HCT116 (cell line): ENCODE data around the gene RBM34. TPM values are rescaled to one million over a fixed set of nuclear protein-coding genes. Genes with fewer than 3 reads are reported as not detected.
"Not testable (repeated sequence)": the region's sequence is repeated elsewhere in the genome, so short reads cannot be mapped to it uniquely, and the experiment has no call there.

Experiments used
- ATAC-seq: fragments of 200-7000 bp; cut with Tn5 transposase; 2 replicates; pipeline ENCODE4 v1.9.1; 2020; ENCODE audit warnings: mild to moderate bottlenecking, moderate library complexity
- BruUV-seq: library from RNA; stranded (reverse); fragments of 400-500 nt; replicated peaks from 2 replicates; lab custom pipeline; 2021; lab: Mats Ljungman, UMichigan
- CTCF ChIA-PET: fragments of 300-600 bp; sonication (Branson Sonifier 250); formaldehyde crosslinking; loops from one replicate; lab custom pipeline; 2021; ENCODE audit warnings: antibody characterized with exemption; lab: Charles Lee
- POLR2A ChIA-PET: fragments of 300-600, 350-600 bp; sonication (Branson Sonifier 250); formaldehyde crosslinking; loops from one replicate; lab custom pipeline; 2021; ENCODE audit warnings: antibody characterized with exemption; lab: Charles Lee
- RAD21 ChIA-PET, 2 experiments: fragments of 300-600 bp; sonication (Branson Sonifier 250); formaldehyde crosslinking; loops; one replicate each; lab custom pipeline; 2023; ENCODE audit warnings: low total read pairs in 2 of 2; ENCODE audit not compliant: uncharacterized antibody in 2 of 2, unreplicated experiment in 2 of 2, low non-redundant PET in 1 of 2; lab: Charles Lee
- DNase-seq: peaks from one replicate; pipeline ENCODE4 v3.0.0-alpha.2; 2010; ENCODE audit warnings: low read depth, low spot score
- H2AFZ ChIP-seq: fragments of 200-600 bp; shearing (Covaris generic), sonication (generic); 2 replicates; pipeline ENCODE4 v1.6.1; 2017; ENCODE audit warnings: low read depth, mixed run types, mixed read lengths, antibody characterized with exemption, low read length; ENCODE audit not compliant: poor library complexity, severe bottlenecking
- H3K27ac ChIP-seq: 2 replicates; pipeline ENCODE4 v1.5.1; 2012; ENCODE audit warnings: low read depth, low read length
- H3K27me3 ChIP-seq: fragments of 200-600 bp; sonication (generic); 2 replicates; pipeline ENCODE4 v1.6.1; 2016; ENCODE audit warnings: mixed run types, low read length, mixed read lengths; ENCODE audit not compliant: insufficient read depth
- H3K36me3 ChIP-seq, 2 experiments: fragments of 200-500 bp in 1 of 2; fragments of 200-600 bp in 1 of 2; sonication (Bioruptor generic) in 1 of 2; sonication (generic) in 1 of 2; 2 replicates each; pipeline versions ENCODE4 v1.5.1 to v1.6.1; 2014 to 2016; ENCODE audit warnings: low read length in 2 of 2, inconsistent platforms in 1 of 2, mixed read lengths in 1 of 2, mixed run types in 1 of 2; ENCODE audit not compliant: insufficient read depth in 2 of 2, control insufficient read depth in 1 of 2
- H3K4me1 ChIP-seq, 2 experiments: fragments of 200-600 bp in 1 of 2; sonication (generic) in 1 of 2; 2 replicates each; pipeline versions ENCODE4 v1.5.1 to v1.6.1; 2012 to 2017; ENCODE audit warnings: low read length in 2 of 2, inconsistent platforms in 1 of 2, mild to moderate bottlenecking in 1 of 2, mixed read lengths in 1 of 2, mixed run types in 1 of 2, moderate library complexity in 1 of 2; ENCODE audit not compliant: insufficient read depth in 2 of 2, control insufficient read depth in 1 of 2
- H3K4me2 ChIP-seq: fragments of 200-600 bp; sonication (generic); 2 replicates; pipeline ENCODE4 v1.6.1; 2017; ENCODE audit warnings: mixed run types, low read length, mixed read lengths
- H3K4me3 ChIP-seq, 2 experiments: fragments of 200-600 bp in 1 of 2; sonication (generic) in 1 of 2; replicated peaks in 1 of 2; 2 replicates each; pipeline ENCODE4 v1.5.1; 2011 to 2016; ENCODE audit warnings: low read length in 2 of 2, control low read depth in 1 of 2, low read depth in 1 of 2, mild to moderate bottlenecking in 1 of 2, mixed read lengths in 1 of 2, mixed run types in 1 of 2
- H3K79me2 ChIP-seq: fragments of 200-600 bp; sonication (generic); 2 replicates; pipeline ENCODE4 v1.6.1; 2017; ENCODE audit warnings: mild to moderate bottlenecking, mixed run types, low read length, moderate library complexity, mixed read lengths; ENCODE audit not compliant: insufficient read depth
- H3K9ac ChIP-seq: fragments of 200-600 bp; sonication (generic); 2 replicates; pipeline ENCODE4 v1.6.1; 2016; ENCODE audit warnings: low read length, mixed read lengths
- H3K9me2 ChIP-seq: fragments of 200-600 bp; sonication (generic), shearing (Covaris generic); 2 replicates; pipeline ENCODE4 v1.6.1; 2017; ENCODE audit warnings: mixed run types, mild to moderate bottlenecking, moderate library complexity; ENCODE audit not compliant: insufficient read depth
- H3K9me3 ChIP-seq, 2 experiments: fragments of 200-500 bp in 1 of 2; fragments of 200-600 bp in 1 of 2; sonication (Bioruptor generic) in 1 of 2; sonication (generic) in 1 of 2; 2 replicates each; pipeline ENCODE4 v1.6.1; 2014 to 2017; ENCODE audit warnings: low read length in 2 of 2, mixed read lengths in 2 of 2, inconsistent platforms in 1 of 2, low read depth in 1 of 2, mild to moderate bottlenecking in 1 of 2, mixed run types in 1 of 2, moderate library complexity in 1 of 2; ENCODE audit not compliant: control insufficient read depth in 1 of 2, insufficient read depth in 1 of 2
- H4K20me1 ChIP-seq: fragments of 200-600 bp; sonication (generic), shearing (Covaris generic); 2 replicates; pipeline ENCODE4 v1.6.1; 2017; ENCODE audit warnings: mixed run types, mild to moderate bottlenecking, moderate library complexity; ENCODE audit not compliant: insufficient read depth
- CBX3 ChIP-seq: IDR thresholded peaks from 2 replicates; pipeline ENCODE4 v1.6.1; 2012; ENCODE audit warnings: low read depth
- CEBPB ChIP-seq: IDR thresholded peaks from 2 replicates; pipeline ENCODE4 v1.6.1; 2012; ENCODE audit warnings: low read depth
- EGR1 ChIP-seq: IDR thresholded peaks from 2 replicates; pipeline ENCODE4 v1.6.1; 2012; ENCODE audit warnings: low read depth
- ELF1 ChIP-seq: IDR thresholded peaks from 2 replicates; pipeline ENCODE4 v1.6.1; 2012; ENCODE audit warnings: low read depth, borderline replicate concordance
- FOSL1 ChIP-seq: IDR thresholded peaks from 2 replicates; pipeline ENCODE4 v1.6.1; 2012; ENCODE audit warnings: low read depth
- JUND ChIP-seq: IDR thresholded peaks from 2 replicates; pipeline ENCODE4 v1.6.1; 2012
- MAX ChIP-seq: IDR thresholded peaks from 2 replicates; pipeline ENCODE4 v1.6.1; 2012
- POLR2A ChIP-seq: IDR thresholded peaks from 2 replicates; pipeline ENCODE4 v1.7.0; 2011; ENCODE audit warnings: borderline replicate concordance; ENCODE audit not compliant: insufficient read depth, insufficient read length; ENCODE audit errors: extremely low read depth
- POLR2AphosphoS5 ChIP-seq: IDR thresholded peaks from 2 replicates; pipeline ENCODE4 v1.6.1; 2011; ENCODE audit warnings: mild to moderate bottlenecking, low read depth, low read length, moderate library complexity
- SP1 ChIP-seq: IDR thresholded peaks from 2 replicates; pipeline ENCODE4 v1.6.1; 2012; ENCODE audit warnings: low read depth
- ZBTB33 ChIP-seq: IDR thresholded peaks from 2 replicates; pipeline ENCODE4 v1.6.1; 2011; ENCODE audit warnings: mild to moderate bottlenecking, low read length, moderate library complexity; ENCODE audit not compliant: insufficient replicate concordance; ENCODE audit errors: extremely low read depth
- ZNF274 ChIP-seq: fragments of 200-500 bp; sonication (Bioruptor generic); IDR thresholded peaks from 2 replicates; pipeline ENCODE4 v1.6.1; 2014; ENCODE audit warnings: mild to moderate bottlenecking, low read depth, low read length, inconsistent platforms
- intact Hi-C: fragments of 100-400 bp; cut with micrococcal nuclease; formaldehyde crosslinking; loops from 2 replicates; pipeline ENCODE4 v1.10.0; 2022
- total RNA-seq: library from RNA; stranded (reverse); gene quantifications from one replicate; pipeline ENCODE4 v1.2.1, GENCODE V29; 2021; ENCODE audit not compliant: unreplicated experiment
- TF ChIP-seq, protein P1 (sequence below), 3 experiments: fragments of 200-600 bp in 1 of 3; sonication (generic) in 1 of 3; IDR thresholded peaks in 2 of 3; conservative IDR thresholded peaks in 1 of 3; 2 replicates each; pipeline ENCODE4 v1.5.1; 2012 to 2017; ENCODE audit warnings: low read depth in 2 of 3, low read length in 2 of 3, antibody characterized with exemption in 1 of 3, borderline replicate concordance in 1 of 3, control low read depth in 1 of 3, mild to moderate bottlenecking in 1 of 3, mixed read lengths in 1 of 3, mixed run types in 1 of 3, moderate library complexity in 1 of 3; ENCODE audit not compliant: insufficient read depth in 1 of 3
- TF ChIP-seq, protein P2 (sequence below): IDR thresholded peaks from 2 replicates; pipeline ENCODE4 v1.6.1; 2012

Gene RBM34
- total RNA-seq, 1 experiment from 2014 or later = 82.0 TPM

GRCh38 chr1:235160383-235160956 is 580 bp downstream of the RBM34 start:
- H3K27me3 ChIP-seq = no peaks in the 10 kb centered on the region
- ATAC-seq = peak; percentile 55
- peak overlapping the region; percentile 64 for H3K27ac ChIP-seq
- CTCF ChIA-PET = interaction anchor here (0.6 kb wide), 1 partner anchor 257 kb away, joined by 3 read pairs; no protein-coding TSS in a partner anchor
- RAD21 ChIA-PET = no interaction called here
- peaks cover 8 to 22% of the 10 kb centered on the region in 2 experiments; a peak in 3 of 4 replicates for H3K36me3 ChIP-seq
- intact Hi-C loops = loop anchor here (10.0 kb wide), 1 partner anchor 254 kb away; no protein-coding TSS in a partner anchor
- TF ChIP-seq SP1 (no peak), FOSL1 (no peak), MAX (no peak), CBX3 (no peak), ZBTB33 (no peak), ZNF274 (no peak), CEBPB (no peak), EGR1 (no peak), JUND (no peak), POLR2A (no peak), ELF1 (no peak), POLR2AphosphoS5 (no peak)
- TF ChIP-seq, protein P1, sequence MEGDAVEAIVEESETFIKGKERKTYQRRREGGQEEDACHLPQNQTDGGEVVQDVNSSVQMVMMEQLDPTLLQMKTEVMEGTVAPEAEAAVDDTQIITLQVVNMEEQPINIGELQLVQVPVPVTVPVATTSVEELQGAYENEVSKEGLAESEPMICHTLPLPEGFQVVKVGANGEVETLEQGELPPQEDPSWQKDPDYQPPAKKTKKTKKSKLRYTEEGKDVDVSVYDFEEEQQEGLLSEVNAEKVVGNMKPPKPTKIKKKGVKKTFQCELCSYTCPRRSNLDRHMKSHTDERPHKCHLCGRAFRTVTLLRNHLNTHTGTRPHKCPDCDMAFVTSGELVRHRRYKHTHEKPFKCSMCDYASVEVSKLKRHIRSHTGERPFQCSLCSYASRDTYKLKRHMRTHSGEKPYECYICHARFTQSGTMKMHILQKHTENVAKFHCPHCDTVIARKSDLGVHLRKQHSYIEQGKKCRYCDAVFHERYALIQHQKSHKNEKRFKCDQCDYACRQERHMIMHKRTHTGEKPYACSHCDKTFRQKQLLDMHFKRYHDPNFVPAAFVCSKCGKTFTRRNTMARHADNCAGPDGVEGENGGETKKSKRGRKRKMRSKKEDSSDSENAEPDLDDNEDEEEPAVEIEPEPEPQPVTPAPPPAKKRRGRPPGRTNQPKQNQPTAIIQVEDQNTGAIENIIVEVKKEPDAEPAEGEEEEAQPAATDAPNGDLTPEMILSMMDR (IDR thresholded peaks at IDR 0.05 in 2 of 3, conservative IDR thresholded peaks at IDR 0.05 in 1 of 3; ENCODE audit: borderline replicate concordance in 1 of 3, insufficient read depth in 1 of 3, low read depth in 2 of 3, low read length in 2 of 3) = no peak
- TF ChIP-seq, protein P2, sequence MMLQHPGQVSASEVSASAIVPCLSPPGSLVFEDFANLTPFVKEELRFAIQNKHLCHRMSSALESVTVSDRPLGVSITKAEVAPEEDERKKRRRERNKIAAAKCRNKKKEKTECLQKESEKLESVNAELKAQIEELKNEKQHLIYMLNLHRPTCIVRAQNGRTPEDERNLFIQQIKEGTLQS = no peak
- H2AFZ ChIP-seq = no peak overlapping the region
- peak overlapping the region; percentile 73 to 80 for H3K4me3 ChIP-seq
- no peaks in the 10 kb centered on the region for H3K9me3 ChIP-seq
- no peaks in the 10 kb centered on the region for H4K20me1 ChIP-seq
- POLR2A ChIA-PET = interaction anchor here (0.8 kb wide), 1 partner anchor 25 kb away, joined by 3 read pairs; no protein-coding TSS in a partner anchor
- TSS peak; percentile 80 for BruUV-seq
- H3K4me1 ChIP-seq = peaks cover 0 to 17% of the 10 kb centered on the region in 2 experiments; a peak in 2 of 4 replicates
- DNase-seq = peak; percentile 37
- peaks cover 41% of the 10 kb centered on the region for H3K79me2 ChIP-seq
- H3K4me2 ChIP-seq = peak overlapping the region; percentile 86
- peak overlapping the region; percentile 78 for H3K9ac ChIP-seq
- H3K9me2 ChIP-seq = no peaks in the 10 kb centered on the region

- Histone ChIP-seq H3K27ac (peak overlapping the region; percentile 64; the same call in 1 of the 2 replicates), H3K4me1 (peaks cover 0 to 17% of the 10 kb centered on the region in 2 experiments; a peak in 2 of 4 replicates), H3K9ac (peak overlapping the region; percentile 78), H3K4me2 (peak overlapping the region; percentile 86), H3K4me3 (peak overlapping the region; percentile 73 to 80), H3K79me2 (peaks cover 42% of the 10 kb centered on the region), H3K36me3 (peaks cover 8 to 26% of the 10 kb centered on the region in 2 experiments; a peak in 3 of 4 replicates)
- intact Hi-C loops = loop anchor here (10.0 kb wide), 1 partner anchor 255 kb away; no protein-coding TSS in a partner anchor
- RAD21 ChIA-PET, ATAC-seq, CTCF ChIA-PET, DNase-seq, H3K27me3 ChIP-seq, H3K9me2 ChIP-seq, H2AFZ ChIP-seq, POLR2A ChIA-PET, H4K20me1 ChIP-seq, BruUV-seq, H3K9me3 ChIP-seq: not testable (repeated sequence)
Measured at GRCh38 chr1:235159930-235160329, 1.1 kb downstream of the RBM34 start.
